Dermis microvascular lymphatic vessel endothelial cell (primary cell): ENCODE measurements around the gene NOL11. TPM values are rescaled to one million over a fixed set of nuclear protein-coding genes. Genes with fewer than 3 reads are reported as not detected.
A peak's percentile ranks its signal among the peaks of the same experiment; 100 is the strongest.
"Not testable (repeated sequence)": the region's sequence is repeated elsewhere in the genome, so short reads cannot be mapped to it uniquely, and the experiment has no call there.

Source experiments
- DNase-seq, 2 donors: peaks; one replicate each; pipeline versions ENCODE4 v3.0.0 to v3.0.0-alpha.2; 2010; ENCODE audit warnings: low read depth in 2 of 2
- total RNA-seq: library from RNA; depleted of rRNA; stranded (reverse); fragments of >200 nt; gene quantifications from 2 replicates; pipeline ENCODE4 v1.2.1, GENCODE V29; 2014

The NOL11 gene
- total RNA-seq, 1 donor from 2014 or later = 26.7 TPM

- no peak for DNase-seq
Measured at GRCh38 chr17:67708378-67708777, 9.4 kb upstream of the NOL11 start.

DNA sequence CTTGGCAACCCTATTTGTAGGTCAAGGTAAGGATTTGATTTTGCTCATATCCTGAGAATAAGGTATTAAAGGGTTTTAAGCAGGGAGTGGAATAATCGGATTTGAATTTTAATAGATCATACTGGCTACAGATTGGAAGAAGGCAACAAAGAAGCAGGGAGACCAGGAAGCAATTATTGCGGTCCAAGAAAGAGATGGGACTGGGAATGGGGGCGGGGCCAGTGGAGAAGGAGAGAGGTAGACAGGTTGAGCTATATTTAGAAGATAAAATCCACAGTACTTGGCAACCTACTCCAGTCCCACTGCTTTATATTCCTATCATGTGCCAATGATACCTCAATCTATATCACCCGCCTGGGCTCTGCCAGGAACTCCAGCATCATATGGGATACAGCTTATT, 5.8 kb upstream of the NOL11 start:
- DNase-seq = no peak

DNA sequence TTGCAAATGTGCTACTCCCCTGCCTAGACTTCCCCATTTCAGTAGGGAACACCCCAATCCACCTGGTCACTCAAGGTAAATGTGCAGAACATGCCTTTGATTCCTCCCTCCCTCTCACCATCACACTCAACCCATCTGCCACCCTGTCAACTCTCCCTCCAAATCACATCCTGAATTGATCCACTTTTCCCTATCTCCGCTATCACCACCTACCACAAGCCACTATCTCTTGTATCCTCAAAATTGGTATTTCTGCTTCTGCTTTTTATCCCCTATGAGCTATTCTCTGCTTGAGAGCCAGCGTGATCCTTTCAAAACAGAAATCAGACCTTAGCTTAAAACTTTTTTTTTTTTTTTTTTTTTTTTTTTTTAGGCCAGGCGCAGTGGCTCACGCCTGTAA, 5.4 kb upstream of the NOL11 start:
- DNase-seq = no peak

DNA sequence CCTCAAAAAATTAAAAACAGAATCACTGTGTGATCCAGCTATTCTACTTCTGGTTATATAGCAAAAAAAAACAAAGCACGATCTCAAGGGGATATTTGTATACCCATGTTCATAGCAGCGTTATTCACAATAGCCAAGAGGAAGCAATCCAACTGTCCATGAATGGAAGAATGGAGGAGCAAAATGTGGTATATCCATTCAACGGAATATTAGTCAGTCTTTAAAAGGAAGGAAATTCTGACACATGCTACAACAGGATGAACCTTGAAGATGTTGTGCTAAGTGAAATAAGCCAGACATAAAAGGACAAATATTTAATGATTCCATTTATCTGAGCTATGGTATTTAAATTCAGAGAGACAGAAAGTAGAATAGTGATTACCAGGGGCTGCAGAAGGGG, 4.6 kb upstream of the NOL11 start:
- DNase-seq = no peak

DNA sequence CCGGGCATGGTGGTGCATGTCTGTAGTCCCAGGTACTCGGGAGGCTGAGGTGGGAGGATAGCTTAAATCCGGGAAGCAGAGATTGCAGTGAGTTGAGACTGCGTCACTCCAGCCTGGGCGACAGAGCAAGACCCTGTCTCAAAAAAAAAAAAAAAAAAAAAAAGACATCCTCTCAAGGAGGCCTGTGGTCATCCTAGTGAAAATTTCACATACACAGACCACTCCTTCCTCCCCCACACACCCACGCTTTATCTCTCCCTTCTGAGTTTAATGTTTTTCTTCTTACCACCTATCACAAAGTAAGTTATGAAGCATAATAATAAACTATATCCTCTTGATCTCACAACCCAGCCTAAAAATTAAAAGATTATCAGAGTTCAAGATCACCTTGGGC, 1.3 kb upstream of the NOL11 start:
- DNase-seq = no peak

GRCh38 chr17:67717192-67717623, 528 bp upstream of the NOL11 start:
- peak in 1 of 2 donors; percentile 17 for DNase-seq

GRCh38 chr17:67718325-67718941, 697 bp downstream of the NOL11 start:
- DNase-seq = peak in 1 of 2 donors; percentile 60

GRCh38 chr17:67725373-67725791, 7.6 kb downstream of the NOL11 start:
- no peak for DNase-seq

- no peak for DNase-seq
Measured at GRCh38 chr17:67725807-67726206, 8.1 kb downstream of the NOL11 start.

DNA sequence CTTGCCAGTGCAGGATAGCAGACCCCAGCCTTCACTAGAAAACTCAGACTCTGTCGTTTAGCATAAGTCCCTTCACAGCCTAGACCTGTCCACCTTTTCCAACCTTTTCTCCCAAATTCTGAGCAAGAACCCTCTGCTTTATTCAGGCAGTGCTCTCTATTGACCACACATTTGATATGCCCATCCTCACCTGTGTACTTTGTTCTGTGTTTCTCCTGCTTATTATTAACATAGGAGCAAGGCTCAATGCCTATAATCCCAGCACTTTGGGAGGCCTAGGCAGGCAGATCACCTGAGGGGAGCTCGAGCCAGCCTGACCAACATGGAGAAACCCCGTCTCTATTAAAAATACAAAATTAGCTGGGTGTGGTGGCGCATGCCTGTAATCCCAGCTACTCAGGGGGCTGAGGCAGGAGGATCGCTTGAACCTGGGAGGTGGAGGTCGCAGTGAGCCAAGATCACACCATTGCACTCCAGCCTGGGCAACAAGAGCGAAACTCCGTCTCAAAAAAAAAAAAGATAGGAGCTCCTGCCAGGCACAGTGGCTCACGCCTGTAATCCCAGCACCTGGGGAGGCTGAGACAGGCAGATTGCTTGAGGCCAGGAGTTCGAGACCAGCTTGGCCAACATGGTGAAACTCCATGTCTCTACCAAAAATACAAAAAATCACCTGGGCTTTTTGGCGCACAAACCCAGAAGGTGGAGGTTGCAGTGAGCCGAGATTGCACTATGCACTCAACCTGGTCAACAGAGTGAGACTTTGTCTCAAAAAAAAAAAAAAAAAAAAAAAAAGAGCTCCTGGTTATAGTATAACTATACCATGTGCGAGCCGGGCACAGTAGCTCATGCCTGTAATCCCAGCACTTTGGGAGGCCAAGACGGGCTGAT, 9.7 kb downstream of the NOL11 start:
- not testable (repeated sequence) for DNase-seq

GRCh38 chr17:67729903-67730302, 12.2 kb downstream of the NOL11 start:
- no peak for DNase-seq

DNA sequence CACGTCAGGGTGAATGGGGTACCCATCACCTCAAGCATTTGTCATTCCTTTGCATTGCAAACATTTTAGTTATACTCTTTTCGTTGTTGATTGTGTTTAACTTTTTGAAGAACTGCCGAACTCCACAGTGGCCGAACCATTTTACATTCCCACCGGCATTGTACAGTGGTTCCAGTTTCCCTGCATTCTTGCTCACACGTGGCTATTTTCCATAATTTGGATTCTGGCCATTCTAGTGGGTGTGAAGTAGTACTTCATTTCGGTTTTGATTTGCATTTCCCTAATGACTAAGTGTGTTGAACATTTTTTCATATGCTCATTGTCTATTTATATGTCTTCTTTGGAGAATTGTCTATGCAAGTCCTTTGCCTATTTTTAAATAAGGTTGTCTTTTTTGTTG, 13.0 kb downstream of the NOL11 start:
- DNase-seq = no peak

DNA sequence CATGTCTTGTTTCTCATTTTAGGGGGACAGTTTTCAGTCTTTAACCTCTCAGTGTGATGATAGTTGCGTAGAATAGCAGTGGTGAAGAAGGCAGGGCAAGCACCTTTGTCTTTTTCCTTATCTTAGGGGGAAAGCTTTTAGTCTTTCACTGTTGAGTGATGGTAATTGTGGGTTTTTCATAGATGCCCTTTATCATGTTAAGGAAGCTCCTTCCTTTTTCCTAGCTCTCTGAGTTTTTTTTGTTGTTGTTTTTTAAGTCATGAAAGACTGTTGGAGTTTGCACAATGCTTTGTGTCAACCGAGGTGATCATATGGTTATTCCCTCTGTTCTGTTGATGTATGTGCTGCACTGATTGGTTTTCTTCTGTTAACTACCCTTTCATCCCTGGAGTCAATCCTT, 15.7 kb downstream of the NOL11 start:
- DNase-seq = no peak

- DNase-seq = no peak
Measured at GRCh38 chr17:67737145-67737544, 19.4 kb downstream of the NOL11 start.

DNA sequence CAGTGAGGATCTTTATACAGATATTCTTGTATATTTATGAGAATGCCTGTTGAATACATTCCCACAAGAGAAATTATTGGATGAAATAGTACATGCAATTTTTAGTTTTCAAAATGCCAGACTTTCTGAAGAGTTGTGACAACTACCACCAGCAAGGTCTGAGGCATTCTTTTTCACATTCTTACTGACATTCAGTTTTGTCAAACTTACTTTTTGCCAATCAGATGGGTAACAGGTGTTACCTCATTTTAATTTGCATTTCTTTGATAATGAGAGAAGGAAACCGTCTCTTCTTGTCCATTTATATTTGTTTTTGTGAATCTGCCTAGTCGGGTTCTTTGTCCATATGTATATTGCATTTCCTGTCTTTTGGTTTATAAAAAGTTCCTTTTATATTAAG, 24.3 kb downstream of the NOL11 start:
- no peak for DNase-seq

GRCh38 chr17:67746704-67747571, 29.2 kb downstream of the NOL11 start:
- DNase-seq = peak in 1 of 2 donors; percentile 26

DNA sequence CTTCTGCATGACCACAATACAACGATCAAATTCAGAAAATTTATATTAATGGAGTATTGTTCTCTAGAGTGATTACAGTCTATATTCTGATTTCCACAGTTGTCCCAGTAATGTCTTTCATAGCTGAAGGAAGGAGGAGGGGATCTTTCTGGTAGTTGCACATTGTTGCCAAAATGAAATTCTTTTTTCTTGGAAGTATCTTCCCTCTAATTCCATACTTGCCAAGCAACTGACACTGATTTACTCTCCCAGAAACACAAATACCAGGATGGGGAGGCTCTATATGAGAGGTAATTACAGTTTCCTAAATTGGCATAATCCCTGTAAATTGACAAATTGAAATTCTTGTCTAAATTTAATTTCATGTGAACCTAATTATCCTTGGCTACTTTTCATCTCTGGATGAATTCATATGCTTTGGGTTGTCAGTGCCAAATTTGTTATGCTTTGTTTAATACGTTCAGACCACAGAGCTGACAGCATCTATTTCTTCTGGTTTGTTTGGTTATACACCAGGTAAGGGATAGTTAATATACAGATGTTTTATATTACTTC, 30.0 kb downstream of the NOL11 start:
- no peak for DNase-seq

DNA sequence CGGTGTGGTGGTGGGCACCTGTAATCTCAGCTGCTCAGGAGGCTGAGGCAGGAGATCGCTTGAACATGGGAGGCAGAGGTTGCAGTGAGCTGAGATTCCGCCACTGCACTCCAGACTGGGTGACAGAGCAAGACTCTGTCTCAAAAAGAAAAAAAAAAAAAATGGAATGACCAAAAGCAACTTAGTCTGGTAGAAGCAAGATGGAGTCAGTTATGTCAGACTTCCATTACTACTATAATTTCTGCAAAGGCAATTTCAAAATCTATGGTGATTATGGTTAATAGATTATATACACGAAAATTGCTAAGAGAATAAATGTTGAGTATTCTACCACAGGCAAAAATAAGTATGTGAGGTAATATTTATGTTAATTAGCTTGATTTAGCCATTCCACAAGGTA, 32.3 kb downstream of the NOL11 start:
- DNase-seq = no peak

GRCh38 chr17:67751101-67752074, 33.7 kb downstream of the NOL11 start:
- no peak for DNase-seq

GRCh38 chr17:67752160-67752559, 34.4 kb downstream of the NOL11 start:
- DNase-seq = not testable (repeated sequence)
